GM12878 (cell line): ENCODE results near the gene TTLL10. TPM values are rescaled to one million over a fixed set of nuclear protein-coding genes. Genes with fewer than 3 reads are reported as not detected.

Source experiments
- JUNB ChIP-seq: IDR thresholded peaks from 2 replicates; pipeline ENCODE4 v1.6.1; 2016; ENCODE audit warnings: antibody characterized with exemption, mild to moderate bottlenecking
- LARP7 ChIP-seq: fragments of 450-650 bp; IDR thresholded peaks from 2 replicates; pipeline ENCODE4 v1.6.1; 2017; ENCODE audit warnings: mild to moderate bottlenecking
- MLLT1 ChIP-seq: fragments of 450-650 bp; IDR thresholded peaks from 2 replicates; pipeline ENCODE4 v1.6.1; 2016; ENCODE audit warnings: mild to moderate bottlenecking
- MTA2 ChIP-seq: fragments of 450-650 bp; IDR thresholded peaks from 2 replicates; pipeline ENCODE4 v1.6.1; 2016; ENCODE audit warnings: low read depth, mild to moderate bottlenecking, moderate library complexity
- PAX8 ChIP-seq: fragments of 450-650 bp; IDR thresholded peaks from 2 replicates; pipeline ENCODE4 v1.6.1; 2017; ENCODE audit warnings: mild to moderate bottlenecking, moderate library complexity
- TBL1XR1 ChIP-seq: IDR thresholded peaks from 2 replicates; pipeline ENCODE4 v1.6.1; 2012; ENCODE audit warnings: low read depth, low read length, improper control_type of control experiment
- YBX1 ChIP-seq: fragments of 450-650 bp; IDR thresholded peaks from 2 replicates; pipeline ENCODE4 v1.6.1; 2016; ENCODE audit warnings: antibody characterized with exemption
- ZNF207 ChIP-seq: fragments of 450-650 bp; IDR thresholded peaks from 2 replicates; pipeline ENCODE4 v1.6.1; 2014; ENCODE audit warnings: antibody characterized with exemption, mild to moderate bottlenecking, borderline replicate concordance
- ZNF687 ChIP-seq: fragments of 450-650 bp; IDR thresholded peaks from 2 replicates; pipeline ENCODE4 v1.6.1; 2017; ENCODE audit warnings: mild to moderate bottlenecking, moderate library complexity
- polyA plus RNA-seq, 11 experiments: library from polyadenylated mRNA; depleted of rRNA in 4 of 11; unstranded in 6 of 11; stranded (reverse) in 5 of 11; fragments of >200 nt; fragmentation: Nextera tagmentation in 4 of 11; fragmentation: Illumina TruSeq in 1 of 11; extraction: Ambion mirVana in 4 of 11; extraction: Trizol in 1 of 11; gene quantifications; 1 replicate in 1 of 11; 2 replicates in 10 of 11; pipeline versions ENCODE4 v1.2.1 to v1.2.3, GENCODE V29; 2011 to 2016; ENCODE audit warnings: inconsistent platforms in 2 of 11, missing spikeins in 2 of 11, low read depth in 1 of 11
- total RNA-seq, 4 experiments: library from RNA; depleted of rRNA in 3 of 4; stranded (reverse); fragments of >200 nt in 3 of 4; fragmentation: Illumina TruSeq in 1 of 4; extraction: Trizol in 1 of 4; gene quantifications; 2 replicates each; pipeline versions ENCODE4 v1.2.1 to v1.2.3, GENCODE V29; 2013 to 2021

Gene TTLL10
- total and polyA plus RNA-seq, 10 of the 15 experiments (the other 5 are each of a cell fraction or from before 2014, with no cell fraction given) = not detected

GRCh38 chr1:1171546-1172340 is 1.9 kb upstream of the TTLL10 start (continued):
- TF ChIP-seq ZNF687 (0 out of 2 replicates have a peak, but pooled peaks have one; percentile 21), YBX1 (no peak), TBL1XR1 (peak; percentile 21; the same call in 1 of the 2 replicates), JUNB (0 out of 2 replicates have a peak, but pooled peaks have one; percentile 12), MLLT1 (no peak), LARP7 (0 out of 2 replicates have a peak, but pooled peaks have one; percentile 34), PAX8 (no peak), MTA2 (peak; percentile 43; the same call in 1 of the 2 replicates), ZNF207 (no peak)
